Hepatocyte (in vitro differentiated cells): ENCODE results near the gene B3GAT3.

Source experiments
- EZH2phosphoT487 ChIP-seq: fragments of 200-600 bp; sonication (generic); IDR thresholded peaks from one replicate; pipeline ENCODE4 v1.6.1; 2018; ENCODE audit warnings: antibody characterized with exemption, mild to moderate bottlenecking, low read depth, moderate library complexity; ENCODE audit not compliant: unreplicated experiment, severe bottlenecking
- TF ChIP-seq, protein P1 (sequence below): fragments of 200-600 bp; sonication (generic); IDR thresholded peaks from 2 replicates; pipeline ENCODE4 v1.5.1; 2016; ENCODE audit warnings: antibody characterized with exemption, mild to moderate bottlenecking; ENCODE audit not compliant: poor library complexity

DNA sequence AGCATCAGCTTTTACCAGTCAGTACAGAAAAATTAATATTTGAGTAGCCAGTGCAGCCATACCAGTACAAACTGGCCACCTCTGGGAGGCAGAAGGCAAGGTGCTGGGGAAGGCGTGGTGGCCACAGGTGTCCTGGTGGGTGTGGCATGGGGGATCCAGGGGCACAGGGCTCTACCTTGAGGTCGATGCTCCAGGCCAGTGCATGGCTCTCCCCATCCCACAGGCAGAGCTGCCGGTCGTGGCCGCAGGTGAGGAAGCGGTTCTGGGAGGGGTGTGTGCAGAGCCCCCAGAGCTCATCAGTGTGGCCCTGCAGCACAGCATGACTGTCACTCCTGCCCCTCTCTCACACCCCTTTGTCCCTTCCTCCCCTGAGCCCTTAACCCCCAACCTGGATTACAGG, 16.3 kb downstream of the B3GAT3 start:
- TF ChIP-seq, protein P1, sequence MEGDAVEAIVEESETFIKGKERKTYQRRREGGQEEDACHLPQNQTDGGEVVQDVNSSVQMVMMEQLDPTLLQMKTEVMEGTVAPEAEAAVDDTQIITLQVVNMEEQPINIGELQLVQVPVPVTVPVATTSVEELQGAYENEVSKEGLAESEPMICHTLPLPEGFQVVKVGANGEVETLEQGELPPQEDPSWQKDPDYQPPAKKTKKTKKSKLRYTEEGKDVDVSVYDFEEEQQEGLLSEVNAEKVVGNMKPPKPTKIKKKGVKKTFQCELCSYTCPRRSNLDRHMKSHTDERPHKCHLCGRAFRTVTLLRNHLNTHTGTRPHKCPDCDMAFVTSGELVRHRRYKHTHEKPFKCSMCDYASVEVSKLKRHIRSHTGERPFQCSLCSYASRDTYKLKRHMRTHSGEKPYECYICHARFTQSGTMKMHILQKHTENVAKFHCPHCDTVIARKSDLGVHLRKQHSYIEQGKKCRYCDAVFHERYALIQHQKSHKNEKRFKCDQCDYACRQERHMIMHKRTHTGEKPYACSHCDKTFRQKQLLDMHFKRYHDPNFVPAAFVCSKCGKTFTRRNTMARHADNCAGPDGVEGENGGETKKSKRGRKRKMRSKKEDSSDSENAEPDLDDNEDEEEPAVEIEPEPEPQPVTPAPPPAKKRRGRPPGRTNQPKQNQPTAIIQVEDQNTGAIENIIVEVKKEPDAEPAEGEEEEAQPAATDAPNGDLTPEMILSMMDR: no peak
- TF ChIP-seq EZH2phosphoT487: no peak
